DOHH2 (cell line): ENCODE measurements around the gene COL20A1.

Source experiments
- CTCF ChIP-seq: fragments of 200-600 bp; sonication (generic); IDR thresholded peaks from one replicate; pipeline ENCODE4 v1.5.1; 2014; ENCODE audit warnings: antibody characterized with exemption, mild to moderate bottlenecking, low read depth, low read length; ENCODE audit not compliant: poor library complexity, severe bottlenecking
- EZH2phosphoT487 ChIP-seq: fragments of 200-600 bp; sonication (generic); IDR thresholded peaks from 2 replicates; pipeline ENCODE4 v1.6.1; 2017; ENCODE audit warnings: borderline replicate concordance, mild to moderate bottlenecking, antibody characterized with exemption, low read length, moderate library complexity, mixed read lengths

GRCh38 chr20:63254232-63254605, 38.8 kb upstream of the COL20A1 start, which contains the start of gene NKAIN4:
- TF ChIP-seq CTCF (no peak), EZH2phosphoT487 (no peak)
